ENCODE results near the gene PCP4.

DNA sequence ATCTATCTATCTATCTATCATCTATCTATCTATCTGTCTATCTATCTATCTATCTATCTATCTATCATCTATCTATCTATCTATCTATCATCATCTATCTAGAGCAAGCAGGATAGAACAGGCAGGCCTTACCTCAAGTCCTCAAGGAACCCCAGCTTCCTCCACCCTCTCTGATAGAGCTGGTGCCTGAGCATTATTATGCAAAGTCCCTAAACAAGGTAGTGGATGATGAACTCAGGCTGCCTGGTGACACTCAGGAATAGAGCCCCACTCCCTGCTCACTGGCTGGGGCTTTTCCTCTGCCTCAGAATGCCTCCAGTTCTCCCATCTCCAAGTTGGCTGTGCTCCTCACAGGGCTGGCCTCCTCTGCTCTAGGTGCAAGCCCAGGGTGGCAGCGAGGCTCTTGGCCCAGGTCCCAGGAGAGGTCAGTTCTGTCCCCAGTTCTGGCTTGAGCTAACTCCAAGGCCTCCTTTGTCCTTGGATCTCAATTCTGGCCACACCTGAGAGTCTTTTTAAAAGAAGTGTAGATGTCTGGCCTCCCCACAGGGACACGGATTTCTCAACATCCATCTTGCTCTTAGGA lies 60.2 kb downstream of the PCP4 start:
- TF ChIP-seq, protein P1, sequence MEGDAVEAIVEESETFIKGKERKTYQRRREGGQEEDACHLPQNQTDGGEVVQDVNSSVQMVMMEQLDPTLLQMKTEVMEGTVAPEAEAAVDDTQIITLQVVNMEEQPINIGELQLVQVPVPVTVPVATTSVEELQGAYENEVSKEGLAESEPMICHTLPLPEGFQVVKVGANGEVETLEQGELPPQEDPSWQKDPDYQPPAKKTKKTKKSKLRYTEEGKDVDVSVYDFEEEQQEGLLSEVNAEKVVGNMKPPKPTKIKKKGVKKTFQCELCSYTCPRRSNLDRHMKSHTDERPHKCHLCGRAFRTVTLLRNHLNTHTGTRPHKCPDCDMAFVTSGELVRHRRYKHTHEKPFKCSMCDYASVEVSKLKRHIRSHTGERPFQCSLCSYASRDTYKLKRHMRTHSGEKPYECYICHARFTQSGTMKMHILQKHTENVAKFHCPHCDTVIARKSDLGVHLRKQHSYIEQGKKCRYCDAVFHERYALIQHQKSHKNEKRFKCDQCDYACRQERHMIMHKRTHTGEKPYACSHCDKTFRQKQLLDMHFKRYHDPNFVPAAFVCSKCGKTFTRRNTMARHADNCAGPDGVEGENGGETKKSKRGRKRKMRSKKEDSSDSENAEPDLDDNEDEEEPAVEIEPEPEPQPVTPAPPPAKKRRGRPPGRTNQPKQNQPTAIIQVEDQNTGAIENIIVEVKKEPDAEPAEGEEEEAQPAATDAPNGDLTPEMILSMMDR (IDR thresholded peaks at IDR 0.05) = no peak
- no peak for TF ChIP-seq POLR2A (IDR thresholded peaks at IDR 0.05)
